ENCODE results near the gene SH3TC2.
A peak's percentile ranks its signal among the peaks of the same experiment; 100 is the strongest.
"Not testable (repeated sequence)": the region's sequence is repeated elsewhere in the genome, so short reads cannot be mapped to it uniquely, and the experiment has no call there.

Gene SH3TC2
- 0 to 0.13 reads per million in 2 donors for total RNA-seq

GRCh38 chr5:149063017-149063687 lies at the start of gene SH3TC2:
Gene SH3TC2, minus strand, starts transcription at chr5:149063062. Its CDS starts 40 bp downstream, at chr5:149063022.
- DNase-seq = no peak

GRCh38 chr5:149110406-149110805 lies 47.5 kb upstream of the SH3TC2 start:
- DNase-seq = no peak

GRCh38 chr5:149108651-149109280 lies 45.9 kb upstream of the SH3TC2 start:
- DNase-seq = no peak

- no peak for DNase-seq
Measured at GRCh38 chr5:149100331-149100730, 37.5 kb upstream of the SH3TC2 start.

- no peak for DNase-seq
Measured at GRCh38 chr5:149099920-149100319, 37.1 kb upstream of the SH3TC2 start.

GRCh38 chr5:149094996-149095395 lies 32.1 kb upstream of the SH3TC2 start:
- DNase-seq = no peak

GRCh38 chr5:149093625-149094024 lies 30.8 kb upstream of the SH3TC2 start:
- DNase-seq = no peak

GRCh38 chr5:149089796-149090195 lies 26.9 kb upstream of the SH3TC2 start:
- no peak for DNase-seq

GRCh38 chr5:149088686-149089085 lies 25.8 kb upstream of the SH3TC2 start:
- no peak for DNase-seq

- no peak for DNase-seq
Measured at GRCh38 chr5:149083846-149084245, 21.0 kb upstream of the SH3TC2 start.

GRCh38 chr5:149082271-149082670 lies 19.4 kb upstream of the SH3TC2 start:
- no peak for DNase-seq

- no peak for DNase-seq
Measured at GRCh38 chr5:149080294-149080693, 17.4 kb upstream of the SH3TC2 start.

- peak in 2 of 5 experiments; percentile 3 to 85 for DNase-seq
Measured at GRCh38 chr5:149079883-149080282, 17.0 kb upstream of the SH3TC2 start.

- not testable (repeated sequence) for DNase-seq
Measured at GRCh38 chr5:149074071-149074470, 11.2 kb upstream of the SH3TC2 start.

- DNase-seq = no peak
Measured at GRCh38 chr5:149073213-149073612, 10.4 kb upstream of the SH3TC2 start.

GRCh38 chr5:149072791-149073190 lies 9.9 kb upstream of the SH3TC2 start:
- no peak for DNase-seq

GRCh38 chr5:149072376-149072775 lies 9.5 kb upstream of the SH3TC2 start:
- DNase-seq = no peak

GRCh38 chr5:149071756-149072155 lies 8.9 kb upstream of the SH3TC2 start:
- no peak for DNase-seq

GRCh38 chr5:149071216-149071615 lies 8.4 kb upstream of the SH3TC2 start:
- no peak for DNase-seq

GRCh38 chr5:149069711-149070110 lies 6.8 kb upstream of the SH3TC2 start:
- no peak for DNase-seq

GRCh38 chr5:149063896-149064478 lies 1.1 kb upstream of the SH3TC2 start:
- DNase-seq = no peak

GRCh38 chr5:149062371-149063016 lies 368 bp downstream of the SH3TC2 start:
- no peak for DNase-seq

- DNase-seq = no peak
Measured at GRCh38 chr5:149061341-149061740, 1.5 kb downstream of the SH3TC2 start.

GRCh38 chr5:149060325-149060724 lies 2.5 kb downstream of the SH3TC2 start:
- no peak for DNase-seq
